Activated naive CD4-positive, alpha-beta T cell treated with anti-CD3 and anti-CD28 coated beads for 36 hours (primary cell): ENCODE data around the gene SLCO4A1. TPM values are rescaled to one million over a fixed set of nuclear protein-coding genes. Genes with fewer than 3 reads are reported as not detected.

Experiments used
- CTCF ChIA-PET: fragments of 350-600 bp; sonication (Branson Sonifier 250); formaldehyde crosslinking; loops from one replicate; lab custom pipeline; 2021; ENCODE audit warnings: antibody characterized with exemption; lab: Charles Lee
- DNase-seq: peaks from one replicate; pipeline ENCODE4 v3.0.0-alpha.2; 2020
- H3K27ac Mint-ChIP-seq: one replicate; pipeline ENCODE4 v1.8.0; 2021; ENCODE audit warnings: mild to moderate bottlenecking, mixed read lengths
- H3K27me3 Mint-ChIP-seq: one replicate; pipeline ENCODE4 v1.8.0; 2021; ENCODE audit warnings: low read depth, mixed read lengths
- H3K36me3 Mint-ChIP-seq: one replicate; pipeline ENCODE4 v1.8.0; 2021; ENCODE audit warnings: low read depth, mixed read lengths
- H3K4me1 Mint-ChIP-seq: one replicate; pipeline ENCODE4 v1.8.0; 2021; ENCODE audit warnings: low read depth, mixed read lengths
- H3K4me3 Mint-ChIP-seq: one replicate; pipeline ENCODE4 v1.8.0; 2021; ENCODE audit warnings: mild to moderate bottlenecking, moderate library complexity, mixed read lengths
- H3K9me3 Mint-ChIP-seq: one replicate; pipeline ENCODE4 v1.8.0; 2021; ENCODE audit warnings: mixed read lengths
- intact Hi-C: fragments of 100-400 bp; cut with micrococcal nuclease; formaldehyde crosslinking; loops from one replicate; pipeline ENCODE4 v1.15.1; 2023
- total RNA-seq, 2 experiments: library from RNA; stranded (reverse); gene quantifications; one replicate each; pipeline ENCODE4 v1.2.3, GENCODE V29; 2021

The SLCO4A1 gene
- 10 to 100 TPM; 22.4 to 22.6 TPM for total RNA-seq

- CTCF ChIA-PET: interaction anchor here (0.9 to 3.1 kb wide), 6 partner anchors 9 to 259 kb away, joined by 3 to 12 read pairs (median 3); no protein-coding TSS in a partner anchor
- Mint-ChIP-seq H3K27me3 (peaks cover 1% of the 10 kb centered on the region), H3K4me3 (peak within 1 kb of the TSS; percentile 87), H3K9me3 (no peaks in the 10 kb centered on the region), H3K4me1 (peaks cover 10% of the 10 kb centered on the region), H3K27ac (no peak within 1 kb of the TSS), H3K36me3 (peaks cover 2% of the 10 kb centered on the region)
- intact Hi-C loops: loop anchor here (1.0 to 5.0 kb wide), 6 partner anchors 9 to 152 kb away; no protein-coding TSS in a partner anchor
- DNase-seq: peak; percentile 87
These were observed at the start of gene SLCO4A1 for GRCh38 chr20:62642051-62642665. SLCO4A1 (plus strand) TSS chr20:62642503; CDS start chr20:62656455, 13,952 bp downstream.

GRCh38 chr20:62592506-62593177, 49.7 kb upstream of the SLCO4A1 start:
- H3K9me3 Mint-ChIP-seq: no peaks in the 10 kb centered on the region
- intact Hi-C loops: no loop called here
- H3K27me3 Mint-ChIP-seq: peaks cover 20% of the 10 kb centered on the region
- H3K27ac Mint-ChIP-seq: no peak overlapping the region
- no peaks in the 10 kb centered on the region for H3K36me3 Mint-ChIP-seq
- H3K4me3 Mint-ChIP-seq: no peak overlapping the region
- DNase-seq: no peak
- H3K4me1 Mint-ChIP-seq: no peaks in the 10 kb centered on the region
- CTCF ChIA-PET: no interaction called here

DNA sequence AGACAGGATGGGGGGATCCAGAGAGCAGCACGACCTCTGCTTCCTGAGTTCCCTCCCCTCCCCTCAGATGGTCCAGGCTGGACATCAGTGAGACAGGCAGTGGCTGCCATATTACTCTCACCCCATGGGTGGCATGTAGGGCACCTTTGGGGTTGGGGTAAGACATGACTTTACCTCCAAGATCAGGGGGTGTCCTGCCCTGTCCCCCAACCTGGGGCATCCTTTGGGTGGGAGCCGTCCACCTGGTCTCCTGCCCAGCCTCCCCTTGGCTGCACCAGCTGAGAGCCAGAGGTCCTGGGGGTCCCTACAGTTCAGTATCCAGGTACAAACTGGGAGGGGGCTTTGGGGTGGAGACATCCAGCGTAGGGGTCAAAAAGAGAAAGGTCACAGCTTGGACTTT, 48.7 kb upstream of the SLCO4A1 start:
- Mint-ChIP-seq H3K27ac (no peak overlapping the region), H3K4me3 (no peak overlapping the region), H3K9me3 (no peaks in the 10 kb centered on the region), H3K4me1 (no peaks in the 10 kb centered on the region), H3K36me3 (no peaks in the 10 kb centered on the region), H3K27me3 (peaks cover 22% of the 10 kb centered on the region)
- DNase-seq: no peak
- intact Hi-C loops: no loop called here
- CTCF ChIA-PET: no interaction called here

DNA sequence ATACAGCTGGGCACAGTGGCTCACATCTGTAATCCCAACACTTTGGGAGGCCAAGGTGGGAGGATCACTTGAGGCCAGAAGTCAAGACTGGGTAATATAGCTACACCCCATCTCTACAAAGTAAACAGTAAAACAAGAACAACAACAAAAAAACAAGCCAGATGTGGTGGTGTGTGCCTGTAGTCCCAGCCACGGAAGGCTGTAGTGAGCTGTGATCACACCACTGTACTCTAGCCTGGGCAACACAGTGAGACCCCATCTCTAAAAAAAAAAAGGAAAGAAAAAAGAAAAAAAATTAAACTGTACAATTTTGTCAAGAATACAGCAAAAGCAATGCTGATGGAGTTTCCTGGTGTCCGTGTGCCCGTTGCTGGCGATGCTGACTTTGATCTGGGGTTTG, 47.2 kb upstream of the SLCO4A1 start:
- peaks cover 22% of the 10 kb centered on the region for H3K27me3 Mint-ChIP-seq
- H3K4me1 Mint-ChIP-seq: no peaks in the 10 kb centered on the region
- no peak overlapping the region for H3K4me3 Mint-ChIP-seq
- no peak overlapping the region for H3K27ac Mint-ChIP-seq
- no peaks in the 10 kb centered on the region for H3K36me3 Mint-ChIP-seq
- DNase-seq: no peak
- CTCF ChIA-PET: no interaction called here
- intact Hi-C loops: no loop called here
- no peaks in the 10 kb centered on the region for H3K9me3 Mint-ChIP-seq

DNA sequence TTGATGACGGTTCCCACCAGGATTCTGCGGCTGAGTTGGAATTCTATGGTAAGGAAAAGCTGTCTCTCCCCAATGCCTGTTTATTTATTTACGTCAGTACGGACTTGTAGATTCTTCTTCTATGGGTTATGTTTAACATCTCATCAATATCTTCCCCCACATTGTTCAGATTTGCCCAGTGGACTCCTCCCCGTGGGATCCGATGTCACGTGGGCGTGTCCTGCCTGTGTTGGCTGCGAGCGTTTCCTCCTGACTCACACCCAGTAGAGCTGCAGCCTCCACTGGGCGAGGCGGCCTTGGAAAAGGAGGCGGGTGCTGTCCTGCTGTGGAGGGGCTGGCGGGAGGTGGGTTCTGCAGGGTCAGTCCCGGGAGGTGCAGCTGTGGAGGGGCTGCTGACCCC, 46.8 kb upstream of the SLCO4A1 start:
- intact Hi-C loops: no loop called here
- H3K27ac Mint-ChIP-seq: no peak overlapping the region

GRCh38 chr20:62596486-62596885, 45.8 kb upstream of the SLCO4A1 start:
- Mint-ChIP-seq H3K27me3 (peaks cover 31% of the 10 kb centered on the region), H3K4me3 (no peak overlapping the region), H3K4me1 (no peaks in the 10 kb centered on the region), H3K9me3 (no peaks in the 10 kb centered on the region), H3K36me3 (no peaks in the 10 kb centered on the region), H3K27ac (no peak overlapping the region)
- no peak for DNase-seq
- intact Hi-C loops: no loop called here
- CTCF ChIA-PET: no interaction called here

More for the DNA sequence above, 46.8 kb upstream of the SLCO4A1 start:
- no peaks in the 10 kb centered on the region for H3K36me3 Mint-ChIP-seq
- no peaks in the 10 kb centered on the region for H3K4me1 Mint-ChIP-seq
- peaks cover 23% of the 10 kb centered on the region for H3K27me3 Mint-ChIP-seq
- CTCF ChIA-PET: no interaction called here
- DNase-seq: no peak
- no peak overlapping the region for H3K4me3 Mint-ChIP-seq
- H3K9me3 Mint-ChIP-seq: no peaks in the 10 kb centered on the region

DNA sequence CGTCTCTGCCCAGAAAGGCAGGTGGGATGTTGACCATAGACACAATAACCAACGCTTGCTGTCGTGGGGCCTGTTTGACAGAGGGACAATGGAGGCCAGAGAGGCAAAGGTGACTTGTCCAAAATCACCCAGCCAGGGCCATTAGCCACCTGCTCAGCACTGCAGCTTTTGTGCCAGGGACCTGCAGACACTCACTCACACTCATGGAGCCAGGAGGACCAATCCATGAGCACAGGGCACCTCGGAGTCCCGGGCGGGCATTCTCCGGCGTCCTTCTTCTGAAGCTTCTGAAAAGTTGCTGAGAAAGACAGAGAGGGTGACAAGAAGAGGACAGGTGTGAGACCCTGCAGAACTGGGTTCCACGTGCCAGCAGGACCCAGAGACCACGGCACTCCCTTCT, 45.4 kb upstream of the SLCO4A1 start:
- Mint-ChIP-seq H3K9me3 (no peaks in the 10 kb centered on the region), H3K4me1 (peaks cover 2% of the 10 kb centered on the region), H3K4me3 (no peak overlapping the region), H3K27me3 (peaks cover 31% of the 10 kb centered on the region), H3K27ac (no peak overlapping the region), H3K36me3 (no peaks in the 10 kb centered on the region)
- DNase-seq: no peak
- intact Hi-C loops: no loop called here
- CTCF ChIA-PET: interaction anchor here (1.1 kb wide), 1 partner anchor 20 kb away, joined by 3 read pairs; no protein-coding TSS in a partner anchor

DNA sequence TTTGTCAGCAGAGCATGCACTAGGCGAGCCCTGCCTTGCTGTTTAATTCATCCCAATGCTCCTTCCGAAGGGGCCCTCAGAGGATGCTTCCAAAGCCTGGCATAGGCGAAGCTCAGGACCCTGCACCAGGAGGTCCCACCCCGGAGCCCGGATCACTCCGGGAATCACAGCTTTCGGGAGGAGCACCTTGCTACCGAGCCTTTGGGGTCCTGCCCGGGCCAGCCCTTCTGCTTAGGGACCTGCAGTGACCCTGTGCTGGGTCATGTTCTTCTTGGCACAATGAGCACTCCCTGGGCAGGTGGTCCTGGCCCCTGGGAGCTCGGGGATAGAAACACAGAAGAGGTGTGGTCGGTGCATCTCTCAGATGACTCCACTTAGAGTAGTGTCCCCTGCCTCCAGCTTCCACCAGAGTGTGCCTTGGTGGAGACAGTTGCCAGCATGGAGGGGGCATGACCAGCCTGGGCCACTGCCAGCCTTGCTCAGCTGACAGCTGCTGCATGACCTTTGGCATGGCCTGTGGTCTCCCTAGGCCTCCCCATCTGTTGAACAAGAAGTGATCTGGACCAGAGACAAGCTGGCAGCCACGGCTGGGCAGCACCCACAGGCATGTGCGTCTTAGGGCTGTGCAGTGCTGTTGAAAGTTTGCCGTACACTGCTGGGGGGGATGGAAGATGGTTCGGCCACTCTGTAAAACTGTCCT, 44.7 kb upstream of the SLCO4A1 start:
- Mint-ChIP-seq H3K9me3 (no peaks in the 10 kb centered on the region), H3K4me3 (no peak overlapping the region), H3K27me3 (peaks cover 31% of the 10 kb centered on the region), H3K36me3 (no peaks in the 10 kb centered on the region), H3K4me1 (peaks cover 8% of the 10 kb centered on the region), H3K27ac (no peak overlapping the region)
- DNase-seq: no peak
- CTCF ChIA-PET: interaction anchor here (1.1 kb wide), 1 partner anchor 19 kb away, joined by 3 read pairs; no protein-coding TSS in a partner anchor
- intact Hi-C loops: no loop called here

GRCh38 chr20:62598761-62599194, 43.5 kb upstream of the SLCO4A1 start:
- Mint-ChIP-seq H3K27ac (no peak overlapping the region), H3K9me3 (no peaks in the 10 kb centered on the region), H3K36me3 (no peaks in the 10 kb centered on the region), H3K4me3 (no peak overlapping the region), H3K27me3 (peaks cover 30% of the 10 kb centered on the region), H3K4me1 (peaks cover 19% of the 10 kb centered on the region)
- DNase-seq: no peak
- CTCF ChIA-PET: no interaction called here
- intact Hi-C loops: no loop called here

- no peak overlapping the region for H3K4me3 Mint-ChIP-seq
- H3K4me1 Mint-ChIP-seq: peaks cover 20% of the 10 kb centered on the region
- no peak overlapping the region for H3K27ac Mint-ChIP-seq
- CTCF ChIA-PET: no interaction called here
- intact Hi-C loops: no loop called here
- H3K27me3 Mint-ChIP-seq: peaks cover 30% of the 10 kb centered on the region
- DNase-seq: no peak
- H3K9me3 Mint-ChIP-seq: no peaks in the 10 kb centered on the region
- H3K36me3 Mint-ChIP-seq: no peaks in the 10 kb centered on the region
These were observed 42.8 kb upstream of the SLCO4A1 start for GRCh38 chr20:62599216-62600110.

DNA sequence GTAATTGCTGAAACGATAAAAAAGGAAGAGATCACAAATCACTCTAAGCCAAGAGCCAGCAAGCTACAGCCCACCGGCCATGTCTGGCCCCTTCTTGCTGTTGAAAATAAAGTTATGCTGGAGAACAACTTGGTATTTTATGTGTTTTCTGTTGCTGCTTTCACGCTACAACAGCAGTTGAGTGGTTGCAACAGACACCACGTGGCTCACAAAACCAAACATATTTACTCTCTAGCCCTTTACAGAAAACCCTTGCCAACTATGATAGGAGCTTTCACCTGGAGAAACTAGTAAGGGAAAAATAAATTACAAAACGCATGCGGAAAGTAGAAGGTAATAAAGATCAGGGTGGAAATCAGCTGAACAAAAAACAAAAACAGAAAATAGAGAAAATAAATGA, 41.1 kb upstream of the SLCO4A1 start:
- Mint-ChIP-seq H3K27me3 (peaks cover 21% of the 10 kb centered on the region), H3K36me3 (no peaks in the 10 kb centered on the region)
- DNase-seq: no peak

DNA sequence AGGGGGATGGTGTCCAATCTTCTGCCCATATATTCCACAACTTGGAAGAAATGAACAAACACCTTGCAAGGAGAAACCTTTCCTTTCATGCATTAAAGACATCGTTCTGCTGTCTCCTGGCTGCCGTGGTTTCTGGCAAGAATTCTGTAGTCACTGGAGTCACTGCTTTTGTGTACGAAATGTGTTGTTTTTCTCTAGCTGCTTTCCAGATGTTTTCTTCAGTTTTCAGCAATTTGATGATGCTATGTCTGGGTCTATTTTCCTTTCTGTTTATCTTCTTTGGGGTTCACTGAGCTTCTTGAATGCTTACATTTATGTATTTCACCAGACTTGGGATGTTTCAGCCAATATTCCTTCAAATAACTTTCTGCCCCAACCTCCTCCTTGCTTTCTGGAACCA, 40.6 kb upstream of the SLCO4A1 start:
- H3K4me1 Mint-ChIP-seq: peaks cover 20% of the 10 kb centered on the region
- CTCF ChIA-PET: no interaction called here
- no peak for DNase-seq
- peaks cover 21% of the 10 kb centered on the region for H3K27me3 Mint-ChIP-seq
- no peaks in the 10 kb centered on the region for H3K36me3 Mint-ChIP-seq
- intact Hi-C loops: no loop called here
- no peak overlapping the region for H3K27ac Mint-ChIP-seq
- no peaks in the 10 kb centered on the region for H3K9me3 Mint-ChIP-seq
- no peak overlapping the region for H3K4me3 Mint-ChIP-seq

More for the DNA sequence above, 41.1 kb upstream of the SLCO4A1 start:
- no peak overlapping the region for H3K27ac Mint-ChIP-seq
- no peaks in the 10 kb centered on the region for H3K9me3 Mint-ChIP-seq
- H3K4me1 Mint-ChIP-seq: peaks cover 20% of the 10 kb centered on the region
- CTCF ChIA-PET: no interaction called here
- intact Hi-C loops: no loop called here
- H3K4me3 Mint-ChIP-seq: no peak overlapping the region
